ENCODE data around the gene ABCD3.
"Not testable (repeated sequence)": the region's sequence is repeated elsewhere in the genome, so short reads cannot be mapped to it uniquely, and the experiment has no call there.

The ABCD3 gene

GRCh38 chr1:94428441-94428840 is 10.3 kb downstream of the ABCD3 start:
- Histone ChIP-seq H3K36me3 (no peaks in the 10 kb centered on the region), H3K9me3 (no peaks in the 10 kb centered on the region), H3K4me3 (no peak overlapping the region), H3K4me1 (peaks cover 0 to 28% (median 8%) of the 10 kb centered on the region in 4 donors), H3K27me3 (no peaks in the 10 kb centered on the region), H3K27ac (no peak overlapping the region)
- intact Hi-C loops (cut with DNase I; ENCODE audit: low total_unique reads) = no loop called here
- no peak for TF ChIP-seq CTCF (IDR thresholded peaks at IDR 0.05)
- DNase-seq = no peak

- H3K9me3 ChIP-seq; H3K27me3 ChIP-seq; DNase-seq; H3K36me3 ChIP-seq; H3K4me3 ChIP-seq; H3K27ac ChIP-seq; intact Hi-C loops (cut with DNase I; ENCODE audit: low total_unique reads): not testable (repeated sequence)
- H3K4me1 ChIP-seq = peaks cover 0 to 25% (median 7%) of the 10 kb centered on the region in 4 donors
These were observed 10.8 kb downstream of the ABCD3 start for GRCh38 chr1:94428927-94429528.

GRCh38 chr1:94430066-94430465 is 11.9 kb downstream of the ABCD3 start:
- DNase-seq, H3K27ac ChIP-seq, H3K9me3 ChIP-seq, H3K4me3 ChIP-seq, H3K36me3 ChIP-seq, H3K27me3 ChIP-seq: not testable (repeated sequence)
- peaks cover 0 to 24% (median 6%) of the 10 kb centered on the region in 4 donors for H3K4me1 ChIP-seq
- intact Hi-C loops (cut with DNase I; ENCODE audit: low total_unique reads) = loop anchor here (1.0 kb wide), 1 partner anchor 10 kb away; no protein-coding TSS in a partner anchor

- peaks cover 0 to 3% (median 0%) of the 10 kb centered on the region in 4 donors for H3K4me1 ChIP-seq
- H3K27me3 ChIP-seq = no peaks in the 10 kb centered on the region
- H3K4me3 ChIP-seq = no peak overlapping the region
- DNase-seq = no peak
- peaks cover 0 to 3% (median 0%) of the 10 kb centered on the region in 3 donors for H3K9me3 ChIP-seq
- no peak for TF ChIP-seq CTCF (IDR thresholded peaks at IDR 0.05)
- intact Hi-C loops (cut with DNase I; ENCODE audit: low total_unique reads) = no loop called here
- no peaks in the 10 kb centered on the region for H3K36me3 ChIP-seq
- no peak overlapping the region for H3K27ac ChIP-seq
These were observed 15.7 kb downstream of the ABCD3 start for GRCh38 chr1:94433866-94434265.

GRCh38 chr1:94434365-94435045 is 16.3 kb downstream of the ABCD3 start:
- H3K4me3 ChIP-seq = no peak overlapping the region
- DNase-seq = no peak
- no peak for TF ChIP-seq CTCF (IDR thresholded peaks at IDR 0.05)
- intact Hi-C loops (cut with DNase I; ENCODE audit: low total_unique reads) = no loop called here
- peaks cover 0 to 3% (median 0%) of the 10 kb centered on the region in 3 donors for H3K9me3 ChIP-seq
- no peaks in the 10 kb centered on the region for H3K27me3 ChIP-seq
- no peaks in the 10 kb centered on the region for H3K36me3 ChIP-seq
- no peak overlapping the region for H3K27ac ChIP-seq
- no peaks in the 10 kb centered on the region for H3K4me1 ChIP-seq

GRCh38 chr1:94438692-94439276 is 20.6 kb downstream of the ABCD3 start:
- no peak for DNase-seq
- H3K27ac ChIP-seq = no peak overlapping the region
- TF ChIP-seq CTCF (IDR thresholded peaks at IDR 0.05) = no peak
- no peak overlapping the region for H3K4me3 ChIP-seq
- intact Hi-C loops (cut with DNase I; ENCODE audit: low total_unique reads) = no loop called here
- peaks cover 0 to 3% (median 0%) of the 10 kb centered on the region in 3 donors for H3K9me3 ChIP-seq
- no peaks in the 10 kb centered on the region for H3K4me1 ChIP-seq
- H3K27me3 ChIP-seq = no peaks in the 10 kb centered on the region
- no peaks in the 10 kb centered on the region for H3K36me3 ChIP-seq

Measured in tibial artery (tissue), 4 donors.